Cerebellar cortex (tissue), 1 donor: Measurements from ENCODE around the gene FBLL1.
"Not testable (repeated sequence)": the region's sequence is repeated elsewhere in the genome, so short reads cannot be mapped to it uniquely, and the experiment has no call there.

ENCODE experiments used
- DNase-seq: peaks from one replicate; pipeline ENCODE4 v3.0.0-alpha.2; 2015; ENCODE audit warnings: low spot score

FBLL1 gene

DNA sequence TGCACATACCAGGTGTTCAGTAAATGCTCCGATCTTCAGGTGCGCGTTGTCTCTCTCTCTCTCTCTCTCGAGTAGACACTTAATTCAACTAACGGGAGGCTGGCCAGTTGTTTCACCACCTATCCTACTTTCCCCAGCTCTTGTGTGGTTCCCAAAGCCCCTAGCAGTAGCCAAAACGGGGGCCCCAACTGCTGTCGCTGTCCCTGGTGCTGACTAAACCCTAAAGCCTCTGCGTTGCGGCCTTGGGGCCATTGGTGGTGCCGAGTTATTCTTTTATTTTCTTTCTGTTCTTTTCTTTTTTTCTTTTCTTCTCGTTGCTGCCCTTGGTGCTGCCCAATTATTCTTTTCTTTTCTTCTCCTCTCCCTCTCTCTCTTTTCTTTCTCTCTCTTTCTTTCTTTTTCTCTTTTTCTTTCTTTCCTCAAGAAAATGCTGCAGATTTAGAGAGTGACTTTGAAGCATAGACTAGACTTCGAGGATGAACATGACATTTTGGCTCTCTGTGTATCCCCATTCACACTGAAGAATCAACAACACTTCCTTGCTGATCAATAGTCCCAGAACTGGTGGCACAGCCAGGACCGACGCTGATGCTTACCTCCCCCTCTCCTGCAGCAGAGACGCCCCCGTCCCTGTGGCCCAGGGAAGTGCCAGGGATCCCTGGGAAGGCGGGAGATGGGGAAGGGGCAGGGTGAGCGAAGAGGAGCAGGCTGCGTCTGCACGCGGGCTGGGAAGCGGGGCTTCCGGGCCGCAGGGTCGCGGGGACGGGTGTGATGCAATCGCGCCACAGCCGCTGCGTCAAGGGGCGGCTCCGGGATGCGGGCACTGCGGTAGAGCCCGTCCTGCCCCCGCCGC lies at the start of gene FBLL1:
Gene FBLL1 (plus strand): TSS at position 785 of the 853 bp plus-strand sequence. CDS start 200 bp downstream, outside the sequence.
- peak; percentile 54 for DNase-seq

DNA sequence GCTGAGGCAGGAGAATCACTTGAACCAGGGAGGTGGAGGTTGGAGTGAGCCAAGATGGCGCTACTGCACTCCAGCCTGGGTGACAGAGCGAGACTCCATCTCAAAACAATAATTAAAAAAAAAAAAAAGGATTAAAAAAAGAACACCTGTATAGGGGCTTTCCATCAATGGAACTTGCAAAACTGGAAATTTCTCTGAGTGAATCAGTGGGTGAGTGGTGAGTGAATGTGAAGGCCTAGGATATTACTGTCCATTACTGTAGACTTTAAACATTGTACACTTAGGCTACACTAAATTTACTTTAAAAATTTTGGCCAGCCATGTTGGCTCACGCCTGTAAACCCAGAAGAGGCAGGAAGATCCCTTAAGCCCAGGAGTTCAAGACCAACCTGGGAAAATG lies 48.5 kb upstream of the FBLL1 start:
- DNase-seq = no peak

DNA sequence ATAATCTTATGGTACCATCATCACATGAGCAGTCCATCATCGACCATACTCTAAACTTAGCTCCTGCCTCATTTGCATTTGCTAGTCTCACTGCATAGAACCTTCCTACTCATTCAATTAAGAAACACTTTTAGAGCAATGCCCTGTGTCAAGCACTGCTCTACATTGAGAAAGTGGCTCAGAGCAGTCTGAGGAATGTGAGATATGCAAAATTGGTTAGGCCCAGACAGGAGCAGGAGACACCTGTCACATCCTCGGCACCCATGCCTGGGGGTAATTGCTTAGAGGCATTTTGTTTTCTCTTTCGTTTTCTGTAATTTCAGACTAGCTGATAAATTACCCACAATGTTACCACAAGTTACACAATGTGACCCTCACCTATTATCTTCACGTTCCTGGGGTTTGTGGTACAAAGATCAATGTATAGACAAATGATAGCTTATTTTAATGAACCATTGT lies 47.7 kb upstream of the FBLL1 start:
- DNase-seq = no peak

GRCh38 chr5:168482361-168482760 lies 46.7 kb upstream of the FBLL1 start:
- DNase-seq = no peak

- DNase-seq = peak; percentile 94
Observed at GRCh38 chr5:168486136-168486879, 42.8 kb upstream of the FBLL1 start, which contains the start of gene RARS1. Gene RARS1, plus strand, starts transcription at chr5:168486471. Its CDS starts 28 bp downstream, at chr5:168486499.

DNA sequence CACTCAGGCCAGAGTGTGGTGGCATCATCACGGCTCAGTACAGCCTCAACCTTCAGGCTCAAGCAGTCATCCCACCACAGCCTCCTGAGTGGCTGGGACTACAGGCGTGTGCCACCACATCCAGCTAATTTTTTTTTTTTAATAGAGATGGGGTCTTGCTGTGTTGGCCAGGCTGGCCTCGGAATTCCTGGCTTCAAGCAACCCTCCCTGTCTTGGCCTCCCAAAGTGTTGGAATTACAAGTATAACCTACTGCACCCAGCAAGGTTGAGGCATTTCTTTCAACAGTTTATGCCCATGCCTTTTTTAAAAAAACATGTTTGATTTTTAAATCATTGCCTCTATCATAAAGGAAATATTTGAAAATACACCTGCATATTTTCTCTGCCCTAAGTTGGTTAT lies 40.0 kb upstream of the FBLL1 start:
- no peak for DNase-seq

GRCh38 chr5:168494057-168494555 lies 35.0 kb upstream of the FBLL1 start:
- no peak for DNase-seq

DNA sequence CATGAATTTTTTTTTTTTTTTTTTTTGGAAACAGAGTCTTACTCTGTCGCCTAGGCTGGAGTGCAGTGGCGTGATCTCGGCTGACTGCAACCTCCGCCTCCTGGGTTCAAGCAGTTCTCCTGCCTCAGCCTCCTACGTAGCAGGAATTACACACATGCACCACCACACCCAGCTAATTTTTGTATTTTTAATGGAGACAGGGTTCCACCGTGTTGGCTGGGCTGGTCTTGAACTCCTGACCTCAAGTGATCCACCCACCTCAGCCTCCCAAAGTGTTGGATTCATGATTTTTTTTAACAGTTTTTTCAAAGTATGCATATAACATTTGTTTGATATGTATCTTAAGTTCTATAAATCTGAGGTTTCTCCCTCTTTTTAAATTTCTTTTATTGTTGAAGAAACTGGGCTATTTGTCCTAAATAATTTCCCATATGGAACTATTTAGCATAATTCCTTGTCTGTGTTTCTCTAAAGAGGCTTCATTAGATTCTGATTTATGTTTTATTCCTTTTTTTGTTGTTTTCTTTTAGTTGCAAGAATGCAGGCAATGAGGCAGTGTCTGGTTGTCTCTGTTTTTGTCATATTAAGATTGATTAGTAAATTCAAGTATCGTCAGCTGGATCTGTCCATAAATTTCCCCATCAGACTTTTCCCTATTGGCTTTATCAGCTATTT lies 26.4 kb upstream of the FBLL1 start:
- no peak for DNase-seq

DNA sequence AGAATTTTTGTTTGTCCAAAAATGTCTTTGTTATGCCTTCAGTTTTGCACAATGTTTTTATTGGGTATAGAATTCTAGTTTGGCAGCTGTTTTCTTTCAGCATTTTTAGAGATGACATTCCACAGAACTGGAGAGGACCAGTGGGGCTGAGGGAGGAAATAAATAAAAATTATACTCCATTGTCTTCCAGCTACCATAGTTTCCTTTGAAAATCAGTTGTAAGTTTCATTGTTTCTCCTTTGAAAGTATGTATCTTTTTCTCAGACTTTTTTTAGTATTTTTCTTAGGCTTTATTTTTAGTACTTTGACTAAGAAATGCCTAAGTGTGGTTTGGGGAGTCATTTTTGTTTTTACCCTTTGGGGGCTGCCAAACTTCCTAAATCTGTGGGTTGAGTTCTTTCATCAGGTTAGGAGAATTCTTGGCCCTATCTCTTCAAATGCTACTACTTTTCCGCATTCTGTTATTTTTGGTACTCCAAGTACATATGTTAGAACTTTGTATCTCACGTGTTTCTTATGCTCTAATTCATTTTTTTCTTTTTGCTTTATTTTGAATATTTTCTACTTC lies 15.2 kb upstream of the FBLL1 start:
- DNase-seq = no peak

GRCh38 chr5:168525856-168526255 lies 3.2 kb upstream of the FBLL1 start:
- no peak for DNase-seq

DNA sequence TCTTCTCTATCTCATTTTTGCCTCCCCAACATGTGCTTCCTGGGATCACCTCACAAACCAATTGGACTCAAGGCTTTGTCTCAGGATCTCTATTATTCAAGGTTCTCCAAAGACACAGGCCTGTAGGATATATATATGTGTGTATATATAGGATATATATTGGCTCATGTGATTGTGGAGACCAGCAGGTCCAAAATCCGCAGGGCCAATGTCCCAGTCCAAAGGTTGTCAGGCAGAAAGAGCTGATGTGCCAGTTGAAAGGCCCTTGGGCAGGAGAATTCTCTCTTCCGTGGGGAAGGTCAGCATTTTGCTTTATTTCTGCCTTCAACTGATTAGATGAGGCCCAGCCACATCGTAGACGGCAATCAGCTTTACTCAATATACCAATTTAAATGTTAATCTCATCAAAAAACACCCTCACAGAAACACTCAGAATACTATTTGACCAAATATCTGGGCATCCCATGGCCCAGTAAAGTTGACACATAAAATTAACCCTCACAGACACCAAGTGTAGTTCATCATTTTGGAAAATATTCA lies 1.3 kb upstream of the FBLL1 start:
- DNase-seq = no peak

- DNase-seq = peak; percentile 13
Observed at GRCh38 chr5:168529374-168530234, 499 bp downstream of the FBLL1 start.

DNA sequence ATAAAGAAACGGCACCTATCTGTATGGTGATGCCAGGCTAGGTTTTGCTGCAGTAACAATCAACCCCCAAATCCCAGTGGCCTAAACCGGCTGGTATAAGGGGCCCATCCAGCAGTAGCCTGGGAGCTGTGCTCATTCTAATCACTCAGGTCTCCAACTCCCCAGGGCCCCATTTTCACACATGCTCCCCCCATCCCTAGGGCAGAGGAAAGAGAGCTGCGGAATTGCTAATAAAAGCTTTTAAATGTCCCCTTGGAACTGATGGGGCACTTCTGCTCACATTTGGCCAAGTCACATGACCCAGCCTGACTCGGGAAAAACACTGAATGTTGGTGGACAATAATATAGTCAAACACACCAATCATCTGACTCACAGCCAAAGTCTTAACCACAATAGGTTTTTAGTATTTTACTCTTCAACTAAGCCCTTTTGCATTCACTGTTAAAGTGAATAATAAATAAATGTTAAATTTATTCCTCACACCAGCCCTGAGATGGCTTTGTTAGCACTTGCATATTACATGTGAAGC lies 1.6 kb downstream of the FBLL1 start:
- DNase-seq = no peak

DNA sequence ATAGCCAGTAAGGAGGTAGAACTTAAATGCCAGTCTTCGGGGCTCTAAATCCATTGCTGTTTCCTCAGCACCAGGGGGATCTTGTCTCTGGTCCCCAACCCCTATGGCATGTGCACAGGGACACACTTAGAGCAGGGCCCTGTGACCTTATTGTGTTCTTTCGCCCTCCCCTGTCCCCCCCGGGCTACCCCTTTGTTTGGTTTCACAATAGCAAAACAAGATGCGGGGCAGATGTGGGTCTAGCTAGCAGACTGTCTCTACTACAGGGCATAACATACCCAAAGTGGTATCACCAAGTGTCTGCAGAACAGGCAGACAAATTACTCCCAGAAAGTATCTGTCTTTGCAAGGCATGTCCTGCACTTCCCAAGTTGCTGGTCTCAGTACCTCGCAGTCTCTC lies 2.1 kb downstream of the FBLL1 start:
- DNase-seq = no peak

GRCh38 chr5:168531987-168532864 lies 3.1 kb downstream of the FBLL1 start:
- DNase-seq = no peak

DNA sequence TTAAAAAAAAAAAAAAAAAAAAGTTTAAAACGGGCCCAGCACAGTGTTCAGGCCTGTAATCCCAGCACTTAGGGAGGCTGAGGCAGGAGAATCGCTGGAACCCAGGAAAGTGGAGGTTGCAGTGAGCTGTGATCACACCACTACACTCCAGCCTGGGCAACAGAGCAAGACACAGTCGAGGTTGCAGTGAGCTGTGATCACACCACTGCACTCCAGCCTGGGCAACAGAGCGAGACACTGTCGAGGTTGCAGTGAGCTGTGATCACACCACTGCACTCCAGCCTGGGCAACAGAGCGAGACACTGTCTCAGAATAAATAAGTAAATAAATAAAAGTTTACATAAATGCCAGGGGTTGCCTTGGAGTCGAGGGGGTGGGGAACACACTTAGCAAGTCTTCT lies 5.2 kb downstream of the FBLL1 start:
- not testable (repeated sequence) for DNase-seq

- DNase-seq = no peak
Observed at GRCh38 chr5:168537176-168537575, 8.1 kb downstream of the FBLL1 start.

GRCh38 chr5:168549554-168549953 lies 20.4 kb downstream of the FBLL1 start:
- DNase-seq = no peak

- no peak for DNase-seq
Observed at GRCh38 chr5:168550656-168551055, 21.6 kb downstream of the FBLL1 start.
